Measurements from ENCODE around the gene MAN2B1.
A peak's percentile ranks its signal among the peaks of the same experiment; 100 is the strongest.
"Not testable (repeated sequence)": the region's sequence is repeated elsewhere in the genome, so short reads cannot be mapped to it uniquely, and the experiment has no call there.

Gene MAN2B1

GRCh38 chr19:12701596-12702282, 35.2 kb upstream of the MAN2B1 start:
- no peak for TF ChIP-seq EZH2phosphoT487 (IDR thresholded peaks at IDR 0.05; ENCODE audit: borderline replicate concordance, low read length)
- TF ChIP-seq, protein P1, sequence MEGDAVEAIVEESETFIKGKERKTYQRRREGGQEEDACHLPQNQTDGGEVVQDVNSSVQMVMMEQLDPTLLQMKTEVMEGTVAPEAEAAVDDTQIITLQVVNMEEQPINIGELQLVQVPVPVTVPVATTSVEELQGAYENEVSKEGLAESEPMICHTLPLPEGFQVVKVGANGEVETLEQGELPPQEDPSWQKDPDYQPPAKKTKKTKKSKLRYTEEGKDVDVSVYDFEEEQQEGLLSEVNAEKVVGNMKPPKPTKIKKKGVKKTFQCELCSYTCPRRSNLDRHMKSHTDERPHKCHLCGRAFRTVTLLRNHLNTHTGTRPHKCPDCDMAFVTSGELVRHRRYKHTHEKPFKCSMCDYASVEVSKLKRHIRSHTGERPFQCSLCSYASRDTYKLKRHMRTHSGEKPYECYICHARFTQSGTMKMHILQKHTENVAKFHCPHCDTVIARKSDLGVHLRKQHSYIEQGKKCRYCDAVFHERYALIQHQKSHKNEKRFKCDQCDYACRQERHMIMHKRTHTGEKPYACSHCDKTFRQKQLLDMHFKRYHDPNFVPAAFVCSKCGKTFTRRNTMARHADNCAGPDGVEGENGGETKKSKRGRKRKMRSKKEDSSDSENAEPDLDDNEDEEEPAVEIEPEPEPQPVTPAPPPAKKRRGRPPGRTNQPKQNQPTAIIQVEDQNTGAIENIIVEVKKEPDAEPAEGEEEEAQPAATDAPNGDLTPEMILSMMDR (IDR thresholded peaks at IDR 0.05; ENCODE audit: low read depth, low read length, poor library complexity, severe bottlenecking) = no peak
- no peak overlapping the region for H3K4me2 ChIP-seq (ENCODE audit: low read length)
- peaks cover 73% of the 10 kb centered on the region for H3K36me3 ChIP-seq (ENCODE audit: control insufficient read depth, low read length)
- H3K4me1 ChIP-seq (ENCODE audit: control insufficient read depth, low read length) = peaks cover 32% of the 10 kb centered on the region
- H3K4me3 ChIP-seq (ENCODE audit: low read length) = no peak overlapping the region
- no peak overlapping the region for H3K27ac ChIP-seq (ENCODE audit: low read depth, low read length)
- H3K79me2 ChIP-seq (ENCODE audit: control insufficient read depth, low read length) = peaks cover 5% of the 10 kb centered on the region
- no peaks in the 10 kb centered on the region for H3K9me2 ChIP-seq (replicated peaks; ENCODE audit: control insufficient read depth, low read length)
- H3F3A ChIP-seq (ENCODE audit: control insufficient read depth, insufficient read depth) = peaks cover 24% of the 10 kb centered on the region
- no peaks in the 10 kb centered on the region for H3K27me3 ChIP-seq (ENCODE audit: control insufficient read depth, low read length)
- H3K9me3 ChIP-seq (ENCODE audit: control insufficient read depth, insufficient read depth, low read length) = no peaks in the 10 kb centered on the region
- H4K20me1 ChIP-seq (ENCODE audit: control insufficient read depth, insufficient read depth, low read depth, low read length) = peaks cover 5% of the 10 kb centered on the region; the same call in 1 of the 2 replicates

- TF ChIP-seq, protein P1 (IDR thresholded peaks at IDR 0.05; ENCODE audit: low read depth, low read length, poor library complexity, severe bottlenecking) = no peak
- TF ChIP-seq EZH2phosphoT487 (IDR thresholded peaks at IDR 0.05; ENCODE audit: borderline replicate concordance, low read length) = no peak
- Histone ChIP-seq H3K27ac (ENCODE audit: low read depth, low read length) (no peak overlapping the region), H3K4me3 (ENCODE audit: low read length) (no peak overlapping the region), H3K79me2 (ENCODE audit: control insufficient read depth, low read length) (peaks cover 9% of the 10 kb centered on the region), H3K9me3 (ENCODE audit: control insufficient read depth, insufficient read depth, low read length) (no peaks in the 10 kb centered on the region), H3F3A (ENCODE audit: control insufficient read depth, insufficient read depth) (peaks cover 24% of the 10 kb centered on the region), H3K4me1 (ENCODE audit: control insufficient read depth, low read length) (peaks cover 37% of the 10 kb centered on the region), H3K9me2 (replicated peaks; ENCODE audit: control insufficient read depth, low read length) (no peaks in the 10 kb centered on the region), H3K4me2 (ENCODE audit: low read length) (peak overlapping the region; percentile 94), H4K20me1 (ENCODE audit: control insufficient read depth, insufficient read depth, low read depth, low read length) (peaks cover 5% of the 10 kb centered on the region; the same call in 1 of the 2 replicates), H3K27me3 (ENCODE audit: control insufficient read depth, low read length) (no peaks in the 10 kb centered on the region), H3K36me3 (ENCODE audit: control insufficient read depth, low read length) (peaks cover 39% of the 10 kb centered on the region)
Observed at GRCh38 chr19:12698138-12698537, 31.6 kb upstream of the MAN2B1 start.

- Histone ChIP-seq H3K4me2 (ENCODE audit: low read length) (peak overlapping the region; percentile 94), H3K36me3 (ENCODE audit: control insufficient read depth, low read length) (peaks cover 32% of the 10 kb centered on the region), H3K27ac (ENCODE audit: low read depth, low read length) (peak overlapping the region; percentile 87), H3F3A (ENCODE audit: control insufficient read depth, insufficient read depth) (peaks cover 24% of the 10 kb centered on the region), H3K4me3 (ENCODE audit: low read length) (peak overlapping the region; percentile 86), H3K4me1 (ENCODE audit: control insufficient read depth, low read length) (peaks cover 31% of the 10 kb centered on the region)
- not testable (repeated sequence) for H3K27me3 ChIP-seq (ENCODE audit: control insufficient read depth, low read length); H4K20me1 ChIP-seq (ENCODE audit: control insufficient read depth, insufficient read depth, low read depth, low read length); H3K9me2 ChIP-seq (replicated peaks; ENCODE audit: control insufficient read depth, low read length); H3K9me3 ChIP-seq (ENCODE audit: control insufficient read depth, insufficient read depth, low read length); H3K79me2 ChIP-seq (ENCODE audit: control insufficient read depth, low read length)
Observed at GRCh38 chr19:12697425-12697824, 30.9 kb upstream of the MAN2B1 start.

All from DOHH2 (cell line).